D721Med (cell line): ENCODE measurements around the gene KCNH1.

Experiments
- DNase-seq: peaks from one replicate; pipeline ENCODE4 v3.0.0; 2011; ENCODE audit warnings: low spot score; ENCODE audit not compliant: insufficient read length
- FAIRE-seq: peaks from 2 replicates; lab custom pipeline; 2011; peaks lifted over from hg19 to GRCh38; lab: Jason Lieb, UNC
- TF ChIP-seq, protein P1 (sequence below): IDR thresholded peaks from 2 replicates; pipeline ENCODE4 v1.5.1; 2012; ENCODE audit warnings: mild to moderate bottlenecking, control low read depth; ENCODE audit not compliant: insufficient read depth; ENCODE audit errors: missing control alignments

The KCNH1 gene

DNA sequence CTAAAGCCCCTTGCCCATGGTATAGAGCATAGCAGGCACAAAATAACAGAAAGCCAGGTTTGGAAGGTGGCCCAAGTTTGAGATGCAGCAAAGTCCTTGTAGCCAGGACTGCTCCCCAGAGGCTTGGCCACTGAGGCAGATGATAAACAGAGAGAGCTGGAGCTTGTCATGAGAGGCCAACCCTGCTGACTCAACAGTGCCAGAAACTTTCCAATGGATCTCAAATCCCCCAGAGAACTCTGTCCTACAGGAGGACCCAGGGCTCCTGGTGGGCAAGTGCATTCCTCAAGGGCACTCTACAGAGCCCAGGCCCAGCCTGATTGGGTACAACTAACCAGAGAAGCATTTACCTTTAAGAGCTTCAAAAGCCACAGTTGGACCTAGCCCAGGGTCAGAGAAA lies 280.7 kb downstream of the KCNH1 start:
- no peak for FAIRE-seq
- TF ChIP-seq, protein P1, sequence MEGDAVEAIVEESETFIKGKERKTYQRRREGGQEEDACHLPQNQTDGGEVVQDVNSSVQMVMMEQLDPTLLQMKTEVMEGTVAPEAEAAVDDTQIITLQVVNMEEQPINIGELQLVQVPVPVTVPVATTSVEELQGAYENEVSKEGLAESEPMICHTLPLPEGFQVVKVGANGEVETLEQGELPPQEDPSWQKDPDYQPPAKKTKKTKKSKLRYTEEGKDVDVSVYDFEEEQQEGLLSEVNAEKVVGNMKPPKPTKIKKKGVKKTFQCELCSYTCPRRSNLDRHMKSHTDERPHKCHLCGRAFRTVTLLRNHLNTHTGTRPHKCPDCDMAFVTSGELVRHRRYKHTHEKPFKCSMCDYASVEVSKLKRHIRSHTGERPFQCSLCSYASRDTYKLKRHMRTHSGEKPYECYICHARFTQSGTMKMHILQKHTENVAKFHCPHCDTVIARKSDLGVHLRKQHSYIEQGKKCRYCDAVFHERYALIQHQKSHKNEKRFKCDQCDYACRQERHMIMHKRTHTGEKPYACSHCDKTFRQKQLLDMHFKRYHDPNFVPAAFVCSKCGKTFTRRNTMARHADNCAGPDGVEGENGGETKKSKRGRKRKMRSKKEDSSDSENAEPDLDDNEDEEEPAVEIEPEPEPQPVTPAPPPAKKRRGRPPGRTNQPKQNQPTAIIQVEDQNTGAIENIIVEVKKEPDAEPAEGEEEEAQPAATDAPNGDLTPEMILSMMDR: no peak
- no peak for DNase-seq

DNA sequence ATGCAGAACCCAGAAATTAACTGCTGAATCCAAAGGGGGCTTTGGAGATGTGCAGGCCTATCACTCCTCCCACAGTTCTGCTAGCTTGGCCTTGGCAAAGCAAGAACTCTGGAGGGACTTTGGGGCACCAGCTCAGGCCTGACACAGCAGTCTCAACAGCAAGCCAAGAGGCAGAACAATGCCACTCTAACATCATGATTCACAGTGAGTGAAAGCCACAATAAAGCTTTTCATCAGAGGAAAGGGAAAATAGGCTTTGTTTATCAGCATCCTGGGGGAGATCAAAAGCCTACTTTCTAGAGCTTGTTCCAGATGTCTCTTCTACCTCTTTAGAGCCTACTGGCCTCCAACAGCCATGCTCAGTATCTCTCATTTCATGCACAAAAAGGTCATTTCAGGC lies 283.4 kb downstream of the KCNH1 start:
- FAIRE-seq (no peak), DNase-seq (no peak)
- TF ChIP-seq, protein P1: no peak

DNA sequence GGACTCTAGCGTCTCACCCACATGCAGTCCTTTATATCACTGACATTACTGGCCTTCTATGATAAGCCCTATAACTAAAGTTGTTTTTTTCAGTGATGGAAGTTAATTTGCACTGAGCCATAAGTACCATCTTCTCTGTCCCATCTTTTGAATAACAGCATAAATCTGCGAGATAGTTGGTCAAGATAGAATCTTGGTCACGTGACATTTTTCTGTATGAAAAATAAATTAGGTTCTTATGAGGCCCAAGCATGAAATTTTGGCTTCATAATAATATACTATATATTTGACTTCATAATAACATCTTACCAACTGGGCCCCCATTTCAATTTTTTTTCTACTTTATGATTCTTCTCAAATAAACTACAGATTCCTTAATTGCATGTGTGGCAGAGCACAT lies 285.5 kb downstream of the KCNH1 start:
- TF ChIP-seq, protein P1: no peak
- no peak for FAIRE-seq
- no peak for DNase-seq

DNA sequence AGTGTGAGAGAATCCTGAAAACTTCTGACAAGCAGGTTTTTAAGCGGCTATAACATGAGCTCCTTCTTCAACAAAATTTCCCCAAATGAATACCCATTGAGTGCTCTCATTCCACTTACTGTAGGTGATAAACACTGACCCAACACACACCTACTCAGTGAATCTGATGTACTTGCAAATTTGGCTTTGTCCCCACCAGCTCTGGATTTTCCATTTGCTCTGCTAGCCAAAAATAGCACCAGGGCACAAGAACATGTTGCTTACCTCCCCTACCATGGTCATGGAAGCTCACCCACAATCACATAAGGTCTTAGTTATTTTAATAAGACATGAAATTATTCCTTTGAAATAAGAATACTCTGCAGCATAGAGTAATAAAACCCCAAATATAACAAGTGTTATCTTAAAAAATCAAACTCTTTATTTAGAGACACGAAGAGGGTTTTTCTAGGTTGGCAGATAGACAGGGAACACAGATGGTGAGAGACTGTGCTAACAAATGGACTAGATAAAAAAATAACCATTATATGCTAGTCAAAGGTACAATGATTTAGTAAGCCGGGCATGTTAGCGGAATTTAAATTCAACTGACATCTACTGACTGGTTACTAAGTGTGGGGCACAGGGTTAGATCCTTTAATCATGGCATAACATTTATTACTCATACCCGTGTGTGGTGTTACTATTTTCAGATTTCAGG lies 291.9 kb downstream of the KCNH1 start:
- FAIRE-seq: peak; percentile 66
- TF ChIP-seq, protein P1: no peak
- no peak for DNase-seq

- FAIRE-seq (no peak), DNase-seq (no peak)
- TF ChIP-seq, protein P1: no peak
Measured at GRCh38 chr1:210830034-210831028, 303.6 kb downstream of the KCNH1 start.

GRCh38 chr1:210828996-210829596 lies 304.9 kb downstream of the KCNH1 start:
- TF ChIP-seq, protein P1: no peak
- DNase-seq: no peak
- FAIRE-seq: no peak
